ENCODE measurements around the gene CHD9.

DNA sequence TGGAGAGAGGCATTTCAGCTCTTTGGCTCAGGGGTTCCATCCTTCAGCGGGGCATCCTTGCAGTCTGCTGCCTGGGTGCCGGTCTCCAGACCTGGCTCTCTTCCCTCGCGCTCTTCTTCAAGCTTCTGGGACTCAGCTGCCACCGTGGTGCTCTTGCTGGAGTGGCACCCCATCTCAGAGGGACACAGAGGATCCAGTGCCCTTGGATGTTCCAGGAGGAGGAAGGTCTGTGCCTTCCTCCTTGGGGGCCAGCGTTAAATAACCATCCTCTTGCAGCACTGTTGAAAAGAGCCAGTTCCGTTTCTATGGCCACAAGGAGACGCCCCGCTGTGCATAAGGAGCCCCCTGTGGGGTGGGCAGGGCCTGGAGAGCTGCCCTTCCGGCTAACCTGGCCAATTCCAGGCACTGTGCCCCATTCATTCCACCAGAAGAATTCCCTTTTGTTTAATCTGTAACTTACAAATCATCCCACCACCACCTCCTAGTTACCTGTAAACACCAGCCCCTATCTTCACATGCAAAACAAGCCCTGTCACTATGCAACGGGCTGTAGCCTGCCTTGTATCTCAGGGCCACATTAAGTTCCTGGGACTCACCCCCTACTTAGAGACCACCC lies 10.7 kb upstream of the CHD9 start:
- TF ChIP-seq, protein P1, sequence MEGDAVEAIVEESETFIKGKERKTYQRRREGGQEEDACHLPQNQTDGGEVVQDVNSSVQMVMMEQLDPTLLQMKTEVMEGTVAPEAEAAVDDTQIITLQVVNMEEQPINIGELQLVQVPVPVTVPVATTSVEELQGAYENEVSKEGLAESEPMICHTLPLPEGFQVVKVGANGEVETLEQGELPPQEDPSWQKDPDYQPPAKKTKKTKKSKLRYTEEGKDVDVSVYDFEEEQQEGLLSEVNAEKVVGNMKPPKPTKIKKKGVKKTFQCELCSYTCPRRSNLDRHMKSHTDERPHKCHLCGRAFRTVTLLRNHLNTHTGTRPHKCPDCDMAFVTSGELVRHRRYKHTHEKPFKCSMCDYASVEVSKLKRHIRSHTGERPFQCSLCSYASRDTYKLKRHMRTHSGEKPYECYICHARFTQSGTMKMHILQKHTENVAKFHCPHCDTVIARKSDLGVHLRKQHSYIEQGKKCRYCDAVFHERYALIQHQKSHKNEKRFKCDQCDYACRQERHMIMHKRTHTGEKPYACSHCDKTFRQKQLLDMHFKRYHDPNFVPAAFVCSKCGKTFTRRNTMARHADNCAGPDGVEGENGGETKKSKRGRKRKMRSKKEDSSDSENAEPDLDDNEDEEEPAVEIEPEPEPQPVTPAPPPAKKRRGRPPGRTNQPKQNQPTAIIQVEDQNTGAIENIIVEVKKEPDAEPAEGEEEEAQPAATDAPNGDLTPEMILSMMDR (IDR thresholded peaks at IDR 0.05; ENCODE audit: low read length), result no peak
- TF ChIP-seq EZH2 (IDR thresholded peaks at IDR 0.05; ENCODE audit: borderline replicate concordance, low read length), result no peak

Measured in OCI-LY1 (cell line).